H1 (cell line): Measurements from ENCODE around the gene CCDC77. TPM values are rescaled to one million over a fixed set of nuclear protein-coding genes. Genes with fewer than 3 reads are reported as not detected.

ENCODE experiments used
- BACH1 ChIP-seq: IDR thresholded peaks from 2 replicates; pipeline ENCODE4 v1.6.1; 2012; ENCODE audit warnings: low read length, improper control_type of control experiment
- HDAC6 ChIP-seq: IDR thresholded peaks from one replicate; pipeline ENCODE4 v1.7.1; 2012; ENCODE audit warnings: low read depth, mild to moderate bottlenecking, inconsistent platforms, low read length, moderate library complexity
- KDM1A ChIP-seq: fragments of 200-600, 300-600 bp; sonication (generic); IDR thresholded peaks from 2 replicates; pipeline ENCODE4 v1.7.1; 2016; ENCODE audit warnings: mild to moderate bottlenecking, low read length, borderline replicate concordance
- KDM4A ChIP-seq: IDR thresholded peaks from one replicate; pipeline ENCODE4 v1.7.1; 2012; ENCODE audit warnings: low read depth, mild to moderate bottlenecking, moderate library complexity, low read length, inconsistent platforms; ENCODE audit not compliant: severe bottlenecking
- POU5F1 ChIP-seq: IDR thresholded peaks from 2 replicates; pipeline ENCODE4 v1.6.1; 2011; ENCODE audit warnings: low read depth, mild to moderate bottlenecking, low read length, moderate library complexity
- RBBP5 ChIP-seq: IDR thresholded peaks from 2 replicates; pipeline ENCODE4 v1.7.1; 2012; ENCODE audit warnings: low read depth, mild to moderate bottlenecking, inconsistent platforms, low read length, moderate library complexity, borderline replicate concordance
- SAP30 ChIP-seq: fragments of 300-600 bp; sonication (generic); IDR thresholded peaks from 2 replicates; pipeline ENCODE4 v1.7.1; 2012; ENCODE audit warnings: low read length, moderate library complexity, mild to moderate bottlenecking, inconsistent platforms; ENCODE audit not compliant: insufficient read depth, insufficient replicate concordance
- SIN3A ChIP-seq, 2 experiments: IDR thresholded peaks in 1 of 2; conservative IDR thresholded peaks in 1 of 2; 2 replicates each; pipeline ENCODE4 v1.6.1; 2011 to 2012; ENCODE audit warnings: low read length in 2 of 2, improper control_type of control experiment in 1 of 2, low read depth in 1 of 2, mild to moderate bottlenecking in 1 of 2
- SIRT6 ChIP-seq: IDR thresholded peaks from one replicate; pipeline ENCODE4 v1.7.1; 2012; ENCODE audit warnings: low read length, inconsistent platforms
- SUZ12 ChIP-seq: fragments of 200-600 bp; sonication (generic); IDR thresholded peaks from 2 replicates; pipeline ENCODE4 v1.6.1; 2012; ENCODE audit warnings: mild to moderate bottlenecking, inconsistent platforms, low read length, moderate library complexity, mixed read lengths
- TAF7 ChIP-seq: optimal IDR thresholded peaks from 2 replicates; pipeline ENCODE3; 2011; ENCODE audit warnings: low read depth, mild to moderate bottlenecking, inconsistent platforms, low read length, moderate library complexity, borderline replicate concordance
- polyA plus RNA-seq, 7 experiments: library from polyadenylated mRNA; depleted of rRNA in 3 of 7; stranded (reverse) in 5 of 7; unstranded in 2 of 7; fragments of >200 nt in 5 of 7; fragments of 200-250 nt in 2 of 7; gene quantifications; 1 replicate in 5 of 7; 2 replicates in 1 of 7; 4 replicates in 1 of 7; pipeline versions ENCODE4 v1.2.1 to v1.2.3, GENCODE V29; 2011 to 2013; ENCODE audit warnings: missing spikeins in 2 of 7, mixed read lengths in 2 of 7
- total RNA-seq: library from RNA; stranded (reverse); fragmentation: NEBNext Ultra II Directional; extraction: Animal tissue kit (Norgen Biotek cat#: 25700); gene quantifications from 2 replicates; pipeline ENCODE4 v1.2.1, GENCODE V29; 2021
- TF ChIP-seq, protein P1 (sequence below): IDR thresholded peaks from 2 replicates; pipeline ENCODE4 v1.6.1; 2012; ENCODE audit warnings: inconsistent platforms

Gene CCDC77
- total and polyA plus RNA-seq, 2 of the 8 experiments (the other 6 are each of a cell fraction or from before 2014, with no cell fraction given) = 10.3 to 30.4 TPM

DNA sequence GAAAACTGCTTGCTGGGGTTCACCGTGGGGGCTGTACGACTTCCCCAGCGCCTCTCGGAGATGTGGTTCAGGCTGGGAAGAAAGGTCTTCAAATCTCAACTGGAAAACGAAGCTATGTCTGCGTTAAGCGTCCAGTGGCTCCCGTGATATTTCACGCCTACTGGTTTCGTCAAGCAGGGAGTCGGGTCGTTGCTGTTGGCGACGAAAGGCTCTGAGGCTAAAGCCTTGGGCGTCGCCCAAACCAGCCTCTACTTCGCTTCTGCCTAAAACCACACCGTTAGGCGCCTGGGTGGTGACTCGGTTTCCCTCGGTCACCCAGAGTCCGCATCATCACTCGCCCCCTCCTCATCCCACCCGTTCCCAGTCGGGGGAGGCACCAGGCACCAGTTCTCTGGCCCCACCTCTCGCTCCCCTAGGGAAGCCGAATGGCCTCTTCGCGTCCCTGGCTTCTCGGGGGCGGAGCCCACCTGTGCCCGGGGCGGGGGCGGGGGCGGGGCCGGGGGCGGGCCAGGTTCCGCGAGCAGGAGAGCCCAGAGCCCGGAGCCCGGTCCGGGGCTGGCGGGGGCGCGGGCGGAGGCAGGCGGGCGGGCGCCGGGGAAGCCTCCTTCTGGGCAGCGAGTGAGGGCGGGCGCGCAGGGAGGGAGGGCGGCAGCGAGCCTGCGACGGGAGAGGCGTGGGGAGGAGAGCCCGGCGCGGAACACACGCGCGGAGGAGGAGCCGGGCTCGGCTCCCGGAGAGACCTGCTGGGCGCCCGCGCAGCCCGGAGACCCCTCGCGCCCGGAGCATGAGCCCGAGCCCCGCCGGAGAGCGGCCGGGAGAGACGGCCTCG lies 58.2 kb downstream of the CCDC77 start, which contains the start of gene B4GALNT3 (continued):
- TF ChIP-seq BACH1 (no peak), SIRT6 (no peak), SUZ12 (no peak), KDM1A (no peak), TAF7 (no peak), HDAC6 (no peak), SIN3A (conservative IDR thresholded peaks at IDR 0.05 in 1 of 2, IDR thresholded peaks at IDR 0.05 in 1 of 2; ENCODE audit: low read depth in 1 of 2, low read length in 2 of 2) (no peak), RBBP5 (0 out of 2 replicates have a peak, but pooled peaks have one; percentile 31), POU5F1 (no peak), SAP30 (no peak), KDM4A (peak; percentile 73)
- TF ChIP-seq, protein P1, sequence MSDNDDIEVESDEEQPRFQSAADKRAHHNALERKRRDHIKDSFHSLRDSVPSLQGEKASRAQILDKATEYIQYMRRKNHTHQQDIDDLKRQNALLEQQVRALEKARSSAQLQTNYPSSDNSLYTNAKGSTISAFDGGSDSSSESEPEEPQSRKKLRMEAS = peak; percentile 91
- TF ChIP-seq, all 59 proteins: peak for 7
